ENCODE measurements around the gene MAGEB3.
"Not testable (repeated sequence)": the region's sequence is repeated elsewhere in the genome, so short reads cannot be mapped to it uniquely, and the experiment has no call there.

Gene MAGEB3, protein sequence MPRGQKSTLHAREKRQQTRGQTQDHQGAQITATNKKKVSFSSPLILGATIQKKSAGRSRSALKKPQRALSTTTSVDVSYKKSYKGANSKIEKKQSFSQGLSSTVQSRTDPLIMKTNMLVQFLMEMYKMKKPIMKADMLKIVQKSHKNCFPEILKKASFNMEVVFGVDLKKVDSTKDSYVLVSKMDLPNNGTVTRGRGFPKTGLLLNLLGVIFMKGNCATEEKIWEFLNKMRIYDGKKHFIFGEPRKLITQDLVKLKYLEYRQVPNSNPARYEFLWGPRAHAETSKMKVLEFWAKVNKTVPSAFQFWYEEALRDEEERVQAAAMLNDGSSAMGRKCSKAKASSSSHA

DNA sequence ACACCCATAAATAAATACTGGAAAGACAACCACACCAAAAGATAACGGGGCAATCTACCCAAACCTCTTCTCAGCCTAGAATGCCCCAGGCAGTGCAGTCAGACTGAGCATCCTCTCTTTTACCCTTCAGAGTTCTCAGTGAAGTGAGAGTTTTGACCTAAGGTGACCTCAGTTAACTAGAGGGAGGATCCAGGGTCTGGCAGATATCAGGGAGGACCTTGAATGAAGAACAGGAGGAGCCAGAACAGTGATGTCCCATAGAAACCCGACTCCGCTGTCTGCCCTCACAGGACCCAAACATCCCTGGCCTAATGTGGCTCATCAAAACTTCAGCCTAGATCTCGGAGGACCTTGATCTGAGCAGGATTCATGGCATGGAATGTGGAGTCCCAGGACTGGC, at the start of gene MAGEB3:
Gene MAGEB3, plus strand, starts transcription at position 263 of the 400 bp plus-strand sequence. CDS start 5,268 bp downstream, outside the sequence.
- DNase-seq (ENCODE audit: low read depth) = no peak

DNA sequence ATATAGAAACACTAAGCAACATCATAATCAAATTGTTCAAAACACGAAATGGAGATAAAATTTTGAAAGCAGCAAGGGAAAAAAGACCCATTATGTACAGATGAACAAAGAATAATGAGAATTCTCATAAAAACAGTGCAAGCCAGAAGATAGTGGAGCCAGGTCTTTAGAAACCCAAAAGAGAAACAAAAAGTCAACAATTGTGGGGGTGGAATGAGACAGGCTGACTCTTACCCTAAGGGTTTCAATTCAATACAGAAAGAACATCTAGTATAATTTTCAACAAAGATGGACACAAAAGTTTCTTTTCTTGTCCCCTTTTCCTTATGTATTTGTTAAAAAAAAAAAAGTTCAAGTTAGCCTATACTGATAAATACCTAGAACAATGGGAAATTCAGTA, 49.1 kb upstream of the MAGEB3 start:
- DNase-seq (ENCODE audit: low read depth) = no peak

DNA sequence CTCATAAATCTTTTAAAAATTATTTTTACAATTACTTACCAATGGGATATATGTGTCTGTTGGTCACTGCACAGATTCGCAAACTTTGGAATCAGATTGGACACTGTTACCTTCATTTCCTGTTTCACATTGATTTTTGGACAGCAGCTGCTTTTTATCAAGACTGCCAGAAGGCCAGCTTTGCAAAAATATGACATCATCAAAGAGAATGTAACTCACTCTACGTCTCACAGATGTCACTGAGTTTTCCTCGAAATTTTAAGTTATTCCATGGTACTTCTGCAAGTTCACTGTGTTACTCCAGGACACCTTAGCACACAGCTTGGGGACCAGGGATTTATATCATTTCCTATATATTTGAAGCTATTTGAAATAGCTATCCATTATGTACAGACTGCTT, 46.9 kb upstream of the MAGEB3 start:
- no peak for DNase-seq (ENCODE audit: low read depth)

DNA sequence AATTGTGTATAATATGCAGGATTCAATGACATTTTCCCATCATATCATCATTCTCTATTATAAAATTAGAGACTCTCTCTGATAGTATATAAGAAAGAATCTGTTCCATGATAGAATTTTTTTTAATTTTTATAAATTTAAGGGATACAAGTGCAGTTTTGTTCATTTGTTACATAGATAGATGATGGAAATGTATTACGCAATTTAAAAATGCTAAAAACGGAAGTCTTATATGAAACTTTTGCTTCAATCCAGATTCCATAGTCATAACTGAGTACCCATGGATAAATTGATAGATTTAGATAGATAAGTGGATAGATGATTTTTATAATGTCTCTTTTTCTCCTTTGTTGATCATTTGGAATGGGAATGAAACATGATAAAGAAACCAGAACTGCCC, 40.0 kb upstream of the MAGEB3 start:
- no peak for DNase-seq (ENCODE audit: low read depth)

DNA sequence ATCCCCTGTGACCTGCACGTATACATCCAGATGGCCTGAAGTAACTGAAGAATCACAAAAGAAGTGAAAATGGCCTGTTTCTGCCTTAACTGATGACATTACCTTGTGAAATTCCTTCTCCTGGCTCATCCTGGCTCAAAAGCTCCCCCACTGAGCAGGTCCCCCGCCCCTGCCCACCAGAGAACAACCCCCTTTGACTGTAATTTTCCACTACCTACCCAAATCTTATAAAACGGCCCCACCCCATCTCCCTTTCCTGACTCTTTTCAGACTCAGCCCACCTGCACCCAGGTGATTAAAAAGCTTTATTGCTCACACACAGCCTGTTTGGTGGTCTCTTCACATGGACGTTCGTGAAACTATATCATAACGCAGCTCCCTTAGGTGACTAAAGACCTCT, 36.5 kb upstream of the MAGEB3 start:
- DNase-seq (ENCODE audit: low read depth) = not testable (repeated sequence)

DNA sequence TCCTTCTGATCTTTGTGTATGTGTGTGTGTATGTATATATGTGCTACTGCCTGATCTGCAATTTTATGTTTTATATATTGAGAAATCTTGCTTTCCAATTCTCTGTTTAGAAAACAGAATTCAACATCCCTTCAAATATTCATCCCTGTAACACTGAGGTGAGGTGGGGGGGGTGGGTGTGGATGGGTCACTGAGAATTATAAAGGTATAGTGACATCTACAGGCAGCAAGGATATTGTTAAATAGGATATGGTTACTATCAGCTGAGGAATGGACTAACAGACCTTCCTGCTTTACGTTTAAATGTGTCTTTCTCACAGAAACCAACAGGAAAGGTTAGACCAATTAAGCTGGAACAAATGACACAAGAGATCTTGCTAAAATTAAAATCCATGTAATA, 34.1 kb upstream of the MAGEB3 start:
- DNase-seq (ENCODE audit: low read depth) = no peak

DNA sequence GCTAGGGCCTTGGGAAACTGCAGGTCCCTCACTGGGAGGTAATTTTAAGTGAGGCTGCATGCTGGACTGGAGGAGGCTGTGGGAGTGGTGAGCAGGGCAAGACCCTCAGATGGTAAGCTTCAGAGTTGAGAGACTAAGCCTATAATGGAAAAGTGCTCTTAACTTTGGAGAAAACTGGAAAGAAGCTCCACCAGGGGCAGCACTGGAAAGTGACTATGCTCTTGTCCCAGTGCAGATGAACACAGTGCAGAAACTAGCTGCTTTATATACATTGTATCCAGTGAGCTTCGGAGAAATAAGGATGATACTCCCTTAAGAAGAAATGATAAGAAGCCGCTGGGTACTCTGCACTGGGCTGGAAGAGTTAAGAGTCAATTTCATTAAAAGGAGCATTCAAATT, 18.3 kb upstream of the MAGEB3 start:
- no peak for DNase-seq (ENCODE audit: low read depth)

DNA sequence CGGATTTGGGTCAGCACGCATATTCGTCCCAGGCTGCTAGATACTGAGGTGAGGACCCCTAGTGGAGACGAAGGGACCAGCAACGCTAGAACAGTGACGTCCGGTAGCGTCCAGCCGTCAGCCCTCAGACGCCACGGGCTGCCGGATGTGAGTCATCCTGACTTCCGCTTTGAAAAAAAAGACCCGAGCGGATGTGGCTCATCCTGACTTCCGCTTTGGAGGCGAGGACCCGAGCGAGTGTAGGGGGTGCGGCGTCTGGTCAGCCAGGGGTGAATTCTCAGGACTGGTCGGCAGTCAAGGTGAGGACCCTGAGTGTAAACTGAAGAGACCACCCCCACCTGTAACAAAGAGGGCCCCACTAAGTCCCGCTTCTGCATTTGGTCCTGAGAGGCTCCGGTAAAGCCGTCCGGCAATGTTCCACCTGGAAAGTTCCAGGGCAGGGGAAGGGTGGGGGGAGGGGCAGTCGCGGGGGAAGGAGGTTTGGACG, 15.1 kb upstream of the MAGEB3 start, which contains the start of gene MAGEB2:
Gene MAGEB2, plus strand, starts transcription at position 207 of the 487 bp plus-strand sequence. CDS start 3,018 bp downstream, outside the sequence.
- no peak for DNase-seq (ENCODE audit: low read depth)

DNA sequence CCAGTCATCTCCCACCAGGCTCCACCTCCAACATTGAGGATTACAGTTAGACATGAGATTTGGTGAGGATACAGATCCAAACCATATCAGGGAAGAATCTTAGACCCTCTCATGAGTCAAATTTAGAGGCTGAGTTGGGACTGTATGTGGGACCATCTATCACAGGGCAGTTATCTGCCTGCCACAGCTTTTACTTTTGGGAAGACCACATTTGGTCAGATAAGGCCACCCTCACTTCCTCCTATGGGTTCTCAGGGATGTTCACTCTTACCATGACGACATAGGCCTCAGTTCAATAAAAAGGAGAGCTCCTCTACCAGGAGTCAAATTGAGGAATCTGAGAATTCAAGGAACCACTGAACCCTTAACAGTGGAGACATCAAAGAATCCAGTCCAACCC, 13.0 kb upstream of the MAGEB3 start:
- no peak for DNase-seq (ENCODE audit: low read depth)

DNA sequence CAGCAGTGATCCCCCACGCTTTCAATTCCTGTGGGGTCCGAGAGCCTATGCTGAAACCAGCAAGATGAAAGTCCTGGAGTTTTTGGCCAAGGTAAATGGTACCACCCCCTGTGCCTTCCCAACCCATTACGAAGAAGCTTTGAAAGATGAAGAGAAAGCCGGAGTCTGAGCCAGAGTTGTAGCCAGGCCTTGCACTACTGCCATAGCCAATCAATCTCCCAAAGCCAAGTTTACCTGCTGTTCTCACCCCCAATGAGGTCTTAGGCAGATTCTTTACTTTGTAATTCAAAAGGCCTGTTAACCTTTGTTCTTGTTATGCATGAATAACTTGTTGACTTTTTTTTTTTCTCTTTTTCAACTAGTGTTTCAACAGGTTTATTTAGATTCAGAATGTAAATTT, 11.1 kb upstream of the MAGEB3 start:
- no peak for DNase-seq (ENCODE audit: low read depth)

DNA sequence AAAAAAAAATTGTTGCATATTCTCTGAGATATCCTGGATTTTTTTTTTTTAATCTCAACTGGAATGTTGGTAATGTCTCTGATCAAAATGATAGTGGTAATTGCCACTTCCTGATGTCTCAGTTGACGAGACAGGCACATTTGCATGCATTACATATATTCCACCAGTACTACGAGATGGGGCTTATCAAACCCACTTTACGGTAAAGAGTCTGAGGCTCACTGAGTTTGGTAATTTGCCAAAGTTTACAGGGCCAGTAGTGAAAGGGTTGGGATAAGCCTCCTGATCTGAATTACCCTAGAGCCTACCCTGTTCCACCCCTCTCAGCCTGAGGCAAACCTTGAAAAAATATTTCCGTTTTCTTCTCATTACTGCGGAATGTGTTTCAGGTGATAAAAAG, 9.8 kb upstream of the MAGEB3 start:
- DNase-seq (ENCODE audit: low read depth) = no peak

DNA sequence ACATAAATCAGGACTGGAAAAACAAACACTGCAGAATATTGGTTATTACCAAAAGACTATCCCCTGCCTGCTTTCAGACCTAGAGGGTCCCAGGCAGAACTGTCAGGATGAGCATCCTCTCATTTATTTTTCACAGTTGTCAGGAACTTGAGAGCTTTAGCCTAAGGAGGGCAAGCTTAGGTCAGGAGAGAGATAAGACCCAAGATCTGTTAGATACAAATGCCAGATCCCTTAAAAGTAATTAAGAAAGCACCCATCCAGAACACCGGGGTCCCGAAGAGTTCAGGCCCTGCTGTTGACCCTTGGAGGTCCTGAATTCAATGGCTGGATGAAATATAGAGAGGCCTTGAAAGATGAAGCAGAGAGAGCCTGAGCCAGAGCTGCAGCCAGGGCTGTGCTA, 5.9 kb upstream of the MAGEB3 start:
- DNase-seq (ENCODE audit: low read depth) = no peak

DNA sequence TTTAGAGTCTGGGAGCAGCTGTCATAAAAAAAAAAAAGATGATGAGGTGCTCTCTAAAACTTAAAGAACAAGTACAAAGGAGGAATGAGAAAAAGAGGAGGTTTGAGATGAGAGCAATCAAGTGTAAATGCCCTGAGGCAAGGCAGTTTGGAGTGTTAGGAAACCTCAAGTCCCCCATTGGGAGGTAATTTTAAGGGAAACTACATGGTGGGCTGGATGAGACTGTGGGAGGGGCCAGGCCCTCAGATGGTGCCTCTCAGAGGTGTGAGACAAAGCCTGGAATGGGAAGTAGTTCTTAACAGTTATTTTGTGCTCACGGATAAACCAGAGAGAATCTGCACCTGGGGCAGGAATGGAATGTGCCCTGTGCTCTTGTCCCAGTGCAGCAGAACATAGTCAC, 1.9 kb upstream of the MAGEB3 start:
- DNase-seq (ENCODE audit: low read depth) = no peak

DNA sequence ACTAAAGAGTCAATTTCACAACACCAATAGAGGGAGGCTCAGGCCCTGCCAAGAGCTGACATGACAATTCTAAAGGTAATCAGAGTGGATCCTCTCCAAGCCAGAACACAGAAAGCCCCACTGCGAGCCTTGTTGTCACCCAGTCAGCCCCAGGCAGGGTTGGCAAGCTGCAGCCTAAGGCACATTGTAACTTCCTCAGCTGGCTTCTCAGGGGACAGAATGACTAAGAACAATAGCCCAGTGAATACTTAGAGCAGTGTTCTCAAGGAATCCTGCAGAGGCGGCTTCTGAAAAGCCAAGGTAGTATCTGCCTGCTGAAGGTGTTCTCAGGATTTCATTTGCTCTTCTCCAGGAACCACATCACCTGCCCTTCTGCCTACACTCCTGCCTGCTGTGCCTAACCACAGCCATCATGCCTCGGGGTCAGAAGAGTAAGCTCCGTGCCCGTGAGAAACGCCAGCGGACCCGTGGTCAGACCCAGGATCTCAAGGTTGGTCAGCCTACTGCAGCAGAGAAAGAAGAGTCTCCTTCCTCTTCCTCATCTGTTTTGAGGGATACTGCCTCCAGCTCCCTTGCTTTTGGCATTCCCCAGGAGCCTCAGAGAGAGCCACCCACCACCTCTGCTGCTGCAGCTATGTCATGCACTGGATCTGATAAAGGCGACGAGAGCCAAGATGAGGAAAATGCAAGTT, 11.4 kb downstream of the MAGEB3 start, which contains the start of gene MAGEB4:
Gene MAGEB4, plus strand, starts transcription at position 277 of the 692 bp plus-strand sequence. Its CDS starts 136 bp downstream, at position 413.
- DNase-seq (ENCODE audit: low read depth) = no peak

DNA sequence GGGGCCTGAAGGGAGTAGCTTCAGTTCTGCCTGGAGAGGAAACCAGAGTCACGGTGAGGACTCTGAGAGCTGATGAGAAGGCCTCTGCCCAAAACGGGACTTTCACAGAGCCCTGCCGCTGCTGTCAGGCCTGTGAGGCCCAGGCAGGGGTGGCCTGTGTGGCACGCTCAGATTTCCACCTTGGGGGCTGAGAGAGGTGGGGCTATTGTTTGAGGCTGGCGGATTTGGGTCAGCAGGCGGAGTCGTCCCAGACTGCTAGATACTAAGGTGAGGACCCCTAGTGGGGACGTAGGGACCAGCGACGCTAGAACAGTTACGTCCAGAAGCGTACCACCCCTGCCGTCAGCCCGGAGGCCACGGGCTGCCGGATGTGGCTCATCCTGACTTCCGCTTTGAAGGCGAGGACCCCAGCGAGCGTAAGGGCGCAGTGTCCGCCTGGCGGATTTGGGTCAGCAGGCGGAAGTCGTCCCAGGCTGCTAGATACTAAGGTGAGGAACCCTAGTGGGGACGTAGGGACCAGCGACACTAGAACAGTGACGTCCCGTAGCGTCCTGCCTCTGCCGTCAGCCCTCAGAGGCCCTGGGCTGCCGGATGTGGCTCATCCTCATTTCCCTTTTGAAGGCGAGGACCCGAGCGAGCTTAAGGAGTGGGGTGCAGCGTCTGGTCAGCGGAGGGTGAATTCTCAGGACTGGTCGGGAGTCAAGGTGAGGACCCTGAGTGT, 16.5 kb downstream of the MAGEB3 start, which contains the start of gene MAGEB1:
Gene MAGEB1, plus strand, starts transcription at position 378 of the 721 bp plus-strand sequence. CDS start 3,348 bp downstream, outside the sequence.
- DNase-seq (ENCODE audit: low read depth) = no peak

DNA sequence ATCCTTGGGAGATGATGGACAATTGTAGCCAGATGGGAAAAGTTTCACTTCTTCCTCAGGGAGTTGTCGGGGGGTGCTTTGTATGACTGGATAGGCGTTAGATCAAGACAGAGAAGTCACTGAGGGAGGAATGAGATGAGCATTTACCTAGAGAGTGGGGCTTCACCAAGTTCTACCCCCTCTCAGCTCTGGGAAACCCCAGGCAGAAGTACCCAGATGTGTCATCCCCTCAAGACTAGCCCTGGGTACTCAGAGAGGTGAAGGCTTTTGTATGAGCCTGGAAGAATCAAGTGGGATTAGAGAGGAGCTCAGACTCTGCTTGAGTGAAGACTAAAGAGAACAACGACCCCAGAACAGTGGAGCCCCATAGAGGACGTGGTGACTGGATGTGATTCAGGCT, 18.4 kb downstream of the MAGEB3 start:
- DNase-seq (ENCODE audit: low read depth) = no peak

DNA sequence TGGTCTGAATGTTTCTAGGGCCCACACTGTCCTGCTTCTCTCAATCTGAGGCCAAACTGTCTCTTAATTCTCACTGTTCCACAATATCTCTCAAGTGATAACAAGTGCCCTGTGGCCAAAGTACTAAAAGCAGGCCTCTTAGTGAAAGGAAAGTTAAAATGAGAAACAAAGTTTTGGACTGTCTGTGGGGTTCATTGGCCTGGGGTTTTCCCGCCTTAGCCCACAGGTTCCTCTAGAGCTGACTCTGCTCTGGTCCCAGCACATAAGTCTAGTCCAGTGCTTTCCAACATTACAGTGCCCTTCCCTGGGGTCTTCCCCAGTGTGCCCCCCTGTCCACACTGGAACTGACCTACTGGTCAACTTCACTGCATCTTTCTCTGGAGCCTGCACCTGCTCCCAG, 22.8 kb downstream of the MAGEB3 start:
- DNase-seq (ENCODE audit: low read depth) = no peak

DNA sequence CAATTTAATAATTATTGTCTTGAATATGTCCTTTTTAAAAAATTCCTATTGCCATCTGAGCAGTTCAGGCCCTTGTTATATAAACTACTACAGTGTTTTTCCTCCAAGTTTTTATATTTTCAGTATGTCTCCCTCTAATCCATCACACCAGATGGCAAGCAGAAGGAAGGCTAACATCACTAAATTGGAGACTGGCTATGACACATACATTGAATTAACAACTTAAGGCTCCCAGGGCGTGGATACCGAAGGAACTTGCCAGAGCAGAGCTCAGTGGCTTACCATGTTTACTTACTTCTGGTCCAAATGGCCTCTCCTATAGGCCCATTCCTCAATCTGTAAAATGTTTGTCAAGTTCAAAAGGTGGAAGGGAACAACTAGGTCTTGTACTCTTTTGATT, 29.5 kb downstream of the MAGEB3 start:
- no peak for DNase-seq (ENCODE audit: low read depth)

DNA sequence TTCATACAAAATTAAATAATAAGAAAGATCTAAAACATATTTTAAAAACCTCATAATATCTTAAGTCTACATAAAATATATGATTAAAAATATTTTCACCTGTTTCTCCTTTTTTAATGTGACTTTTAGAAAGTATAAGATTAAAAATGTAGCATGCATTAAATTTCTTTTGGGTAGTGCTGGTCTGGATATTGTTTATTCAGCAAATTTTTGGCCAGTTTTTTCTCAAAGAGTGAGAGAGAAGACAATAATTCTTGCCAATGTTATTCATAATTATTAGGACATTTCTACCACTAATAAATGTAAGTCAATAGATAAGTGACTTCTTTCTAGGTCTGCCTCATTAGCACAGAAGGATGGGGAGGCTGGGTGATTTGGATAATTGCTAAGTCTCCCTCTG, 30.6 kb downstream of the MAGEB3 start:
- no peak for DNase-seq (ENCODE audit: low read depth)

DNA sequence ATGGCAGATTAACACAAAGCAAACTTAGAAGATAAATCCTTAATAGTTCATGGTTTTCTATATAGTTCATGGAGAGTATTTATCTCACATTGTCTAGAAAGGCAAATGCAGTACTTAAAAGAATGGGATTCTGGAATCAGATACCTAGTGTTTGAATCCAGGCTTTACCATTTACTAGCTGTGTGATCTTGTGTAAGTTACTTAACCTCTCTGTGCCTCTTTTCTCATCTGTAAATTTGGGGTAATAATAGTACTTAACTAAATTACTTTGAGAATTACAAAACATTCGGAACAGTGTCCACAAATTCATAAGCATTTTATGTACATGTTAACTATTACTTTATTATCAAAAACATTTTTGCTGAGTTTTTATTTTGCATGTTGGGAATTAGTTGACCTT, 32.3 kb downstream of the MAGEB3 start:
- no peak for DNase-seq (ENCODE audit: low read depth)

DNA sequence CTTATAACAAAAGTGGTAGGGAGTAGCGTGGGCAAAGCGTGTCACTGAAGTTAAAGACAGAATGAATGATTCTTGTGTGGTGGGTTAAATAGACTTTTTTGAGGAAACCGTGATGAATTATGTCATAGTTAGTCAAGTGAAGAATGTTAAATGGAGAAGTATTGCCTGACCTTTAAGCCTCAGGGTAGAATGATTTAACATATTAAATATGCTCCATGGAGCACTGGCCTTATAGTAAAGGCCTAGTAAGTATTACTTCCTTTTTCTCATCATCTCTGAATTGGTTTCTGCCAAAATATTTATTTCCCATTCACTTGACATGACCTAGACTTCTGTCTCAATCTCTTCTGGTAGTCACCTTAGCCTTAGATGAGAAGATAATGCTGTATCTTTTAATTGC, 40.2 kb downstream of the MAGEB3 start:
- no peak for DNase-seq (ENCODE audit: low read depth)

DNA sequence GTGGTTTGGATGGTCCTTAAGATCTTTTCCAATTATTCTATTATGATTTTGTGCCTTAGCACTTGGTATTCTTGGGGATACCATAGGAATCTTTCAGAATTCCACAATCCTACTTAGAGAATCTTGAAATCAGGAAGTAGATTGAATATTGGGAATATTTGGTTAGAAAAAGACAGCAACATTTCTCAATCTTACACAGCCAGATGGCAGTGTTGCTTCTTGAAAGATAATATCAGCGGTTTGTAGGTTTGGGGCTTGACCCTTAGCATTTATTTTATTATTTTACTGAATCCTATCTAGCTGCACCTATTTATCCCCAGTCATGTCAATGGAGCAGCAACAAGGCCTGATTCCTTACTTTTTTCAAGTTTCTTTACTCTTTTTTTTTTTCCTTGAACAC, 45.0 kb downstream of the MAGEB3 start:
- DNase-seq (ENCODE audit: low read depth) = no peak

DNA sequence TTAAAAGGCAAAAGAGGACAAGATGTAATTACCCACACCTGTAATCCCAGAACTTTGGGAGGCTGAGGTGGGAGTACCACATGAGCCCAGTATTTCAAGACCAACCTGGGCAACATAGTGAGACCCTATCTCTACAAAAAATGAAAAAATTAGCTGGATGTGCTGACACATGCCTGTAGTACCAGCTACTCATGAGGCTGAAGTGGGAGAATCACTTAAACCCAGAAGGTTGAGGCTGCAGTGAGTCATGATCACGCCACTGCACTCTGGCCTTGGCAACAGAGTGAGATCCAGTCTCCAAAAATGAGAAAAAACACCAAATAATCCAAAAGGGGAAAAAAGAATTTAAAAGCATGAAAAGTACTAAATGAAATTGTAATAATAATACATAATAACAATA, 47.9 kb downstream of the MAGEB3 start:
- no peak for DNase-seq (ENCODE audit: low read depth)
